Tibial nerve (tissue), 4 donors: Measurements from ENCODE around the gene CAMKMT. TPM values are rescaled to one million over a fixed set of nuclear protein-coding genes. Genes with fewer than 3 reads are reported as not detected.
A peak's percentile ranks its signal among the peaks of the same experiment; 100 is the strongest.

ENCODE experiments used
- DNase-seq, 2 donors: peaks; one replicate each; pipeline ENCODE4 v3.0.0-alpha.2; 2019; ENCODE audit warnings: low spot score in 2 of 2
- H3K27ac ChIP-seq, 4 donors: fragments of 200-600 bp; sonication (generic) in 3 of 4; one replicate each; pipeline ENCODE4 v1.5.1; 2017 to 2019; ENCODE audit warnings: mild to moderate bottlenecking in 1 of 4
- H3K27me3 ChIP-seq, 2 donors: fragments of 200-600 bp; sonication (generic) in 1 of 2; one replicate each; pipeline versions ENCODE4 v1.5.1 to v1.6.0; 2017 to 2019
- H3K36me3 ChIP-seq, 3 donors: fragments of 200-600 bp; sonication (generic); one replicate each; pipeline ENCODE4 v1.5.1; 2018 to 2019
- H3K4me1 ChIP-seq, 4 donors: fragments of 200-600 bp; sonication (generic) in 3 of 4; one replicate each; pipeline ENCODE4 v1.5.1; 2017 to 2019
- H3K4me3 ChIP-seq, 4 donors: fragments of 200-600 bp; sonication (generic) in 3 of 4; one replicate each; pipeline ENCODE4 v1.5.1; 2017 to 2019; ENCODE audit warnings: mild to moderate bottlenecking in 1 of 4, moderate library complexity in 1 of 4
- H3K9me3 ChIP-seq, 4 donors: fragments of 200-600 bp; sonication (generic) in 3 of 4; one replicate each; pipeline ENCODE4 v1.5.1; 2017 to 2019
- CTCF ChIP-seq, 5 experiments: fragments of 200-600 bp in 3 of 5; fragments of 450-650 bp in 2 of 5; sonication (generic) in 3 of 5; IDR thresholded peaks; one replicate each; pipeline ENCODE4 v1.5.1; 2016 to 2019; ENCODE audit warnings: antibody characterized with exemption in 5 of 5, mild to moderate bottlenecking in 3 of 5, moderate library complexity in 2 of 5
- EP300 ChIP-seq, 2 donors: sonication (generic); formaldehyde crosslinking; IDR thresholded peaks; one replicate each; pipeline ENCODE4 v1.6.1; 2017; ENCODE audit warnings: antibody characterized with exemption in 2 of 2, mild to moderate bottlenecking in 1 of 2
- POLR2A ChIP-seq, 2 donors: fragments of 450-650 bp; IDR thresholded peaks; one replicate each; pipeline ENCODE4 v1.6.1; 2017; ENCODE audit warnings: antibody characterized with exemption in 2 of 2, mild to moderate bottlenecking in 2 of 2, moderate library complexity in 2 of 2
- WGBS, 2 donors: methylation state at CpG; one replicate each; pipeline ENCODE4 v1.1.5; 2018; 5-methylcytosine and 5-hydroxymethylcytosine counted together
- total RNA-seq, 4 donors: library from RNA; depleted of rRNA; stranded (reverse); fragments of >200 nt; gene quantifications; one replicate each; pipeline ENCODE4 v1.1.0, GENCODE V29; 2016

The CAMKMT gene
- total RNA-seq, 4 donors from 2014 or later: 8.4 to 14.1 (median 9.7) TPM

- TF ChIP-seq POLR2A (IDR thresholded peaks at IDR 0.05) (no peak), CTCF (IDR thresholded peaks at IDR 0.05) (no peak), EP300 (IDR thresholded peaks at IDR 0.05) (no peak)
- DNase-seq: no peak
- peaks cover 0 to 65% of the 10 kb centered on the region in 2 donors for H3K27me3 ChIP-seq
Measured at GRCh38 chr2:44799105-44799504, 437.4 kb downstream of the CAMKMT start.

GRCh38 chr2:44799754-44800153, 438.0 kb downstream of the CAMKMT start:
- Histone ChIP-seq H3K9me3 (no peaks in the 10 kb centered on the region), H3K4me1 (peaks cover 0 to 18% (median 7%) of the 10 kb centered on the region in 4 donors), H3K27me3 (peaks cover 0 to 71% of the 10 kb centered on the region in 2 donors), H3K27ac (no peak overlapping the region), H3K36me3 (no peaks in the 10 kb centered on the region), H3K4me3 (no peak overlapping the region)
- 75 to 83% methylated on average over 2 of the region's 2 CpGs for WGBS, 2 donors
- no peak for DNase-seq
- TF ChIP-seq EP300 (IDR thresholded peaks at IDR 0.05) (no peak), CTCF (IDR thresholded peaks at IDR 0.05) (no peak), POLR2A (IDR thresholded peaks at IDR 0.05) (no peak)

More at GRCh38 chr2:44799105-44799504, 437.4 kb downstream of the CAMKMT start:
- H3K27ac ChIP-seq: no peak overlapping the region
- H3K4me3 ChIP-seq: no peak overlapping the region
- H3K36me3 ChIP-seq: no peaks in the 10 kb centered on the region
- WGBS, 2 donors: 89 to 90% methylated on average over 3 of the region's 3 CpGs
- H3K4me1 ChIP-seq: peaks cover 0 to 18% (median 7%) of the 10 kb centered on the region in 4 donors
- no peaks in the 10 kb centered on the region for H3K9me3 ChIP-seq

- Histone ChIP-seq H3K27me3 (peaks cover 0 to 87% of the 10 kb centered on the region in 2 donors), H3K27ac (no peak overlapping the region), H3K4me3 (peak overlapping the region in 2 of 4 donors; percentile 10 to 18)
Measured at GRCh38 chr2:44801289-44801840, 439.6 kb downstream of the CAMKMT start.

GRCh38 chr2:44801841-44802776, 440.4 kb downstream of the CAMKMT start:
- Histone ChIP-seq H3K27me3 (peaks cover 0 to 95% of the 10 kb centered on the region in 2 donors), H3K36me3 (no peaks in the 10 kb centered on the region), H3K27ac (no peak overlapping the region), H3K4me1 (peaks cover 0 to 18% (median 7%) of the 10 kb centered on the region in 4 donors), H3K9me3 (no peaks in the 10 kb centered on the region), H3K4me3 (peak overlapping the region in 2 of 4 donors; percentile 10 to 25)
- DNase-seq: no peak
- no peak for TF ChIP-seq EP300 (IDR thresholded peaks at IDR 0.05)
- no peak for TF ChIP-seq POLR2A (IDR thresholded peaks at IDR 0.05)
- no peak for TF ChIP-seq CTCF (IDR thresholded peaks at IDR 0.05)
- WGBS, 2 donors: 4 to 5% methylated on average over 43 to 57 of the region's 67 CpGs

More at GRCh38 chr2:44801289-44801840, 439.6 kb downstream of the CAMKMT start:
- no peak for DNase-seq
- TF ChIP-seq POLR2A (IDR thresholded peaks at IDR 0.05): no peak
- no peak for TF ChIP-seq EP300 (IDR thresholded peaks at IDR 0.05)
- TF ChIP-seq CTCF (IDR thresholded peaks at IDR 0.05): no peak
- WGBS, 2 donors: 24 to 25% methylated on average over 23 of the region's 23 CpGs
- Histone ChIP-seq H3K36me3 (no peaks in the 10 kb centered on the region), H3K4me1 (peaks cover 0 to 18% (median 7%) of the 10 kb centered on the region in 4 donors), H3K9me3 (no peaks in the 10 kb centered on the region)
